ENCODE data around the gene POLE3.

DNA sequence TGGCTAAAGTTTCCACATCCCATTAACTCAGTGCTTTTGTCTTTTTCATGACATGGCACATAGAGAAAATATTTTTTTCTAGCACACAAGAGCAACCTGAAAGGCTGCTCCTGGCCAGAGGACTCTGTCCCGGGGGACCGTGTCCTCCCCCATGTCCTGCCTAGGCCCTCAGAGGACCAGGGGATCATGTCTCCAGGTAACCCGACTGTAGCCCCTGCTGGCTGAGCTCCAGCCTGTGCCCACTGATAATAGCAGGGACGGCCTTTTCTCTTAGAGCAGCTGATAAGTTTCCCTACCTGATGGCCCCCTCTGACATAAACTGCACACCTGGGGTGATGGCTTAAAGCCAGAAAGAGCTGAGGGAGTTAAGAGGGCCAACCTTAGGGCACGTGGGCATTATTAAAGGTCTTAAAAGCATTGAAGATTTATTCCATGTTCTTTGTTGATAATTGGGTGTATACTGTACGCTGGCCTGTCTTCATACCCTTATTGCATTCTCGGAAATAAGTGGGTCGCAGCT is 39.6 kb downstream of the POLE3 start:
- TF ChIP-seq, protein P1, sequence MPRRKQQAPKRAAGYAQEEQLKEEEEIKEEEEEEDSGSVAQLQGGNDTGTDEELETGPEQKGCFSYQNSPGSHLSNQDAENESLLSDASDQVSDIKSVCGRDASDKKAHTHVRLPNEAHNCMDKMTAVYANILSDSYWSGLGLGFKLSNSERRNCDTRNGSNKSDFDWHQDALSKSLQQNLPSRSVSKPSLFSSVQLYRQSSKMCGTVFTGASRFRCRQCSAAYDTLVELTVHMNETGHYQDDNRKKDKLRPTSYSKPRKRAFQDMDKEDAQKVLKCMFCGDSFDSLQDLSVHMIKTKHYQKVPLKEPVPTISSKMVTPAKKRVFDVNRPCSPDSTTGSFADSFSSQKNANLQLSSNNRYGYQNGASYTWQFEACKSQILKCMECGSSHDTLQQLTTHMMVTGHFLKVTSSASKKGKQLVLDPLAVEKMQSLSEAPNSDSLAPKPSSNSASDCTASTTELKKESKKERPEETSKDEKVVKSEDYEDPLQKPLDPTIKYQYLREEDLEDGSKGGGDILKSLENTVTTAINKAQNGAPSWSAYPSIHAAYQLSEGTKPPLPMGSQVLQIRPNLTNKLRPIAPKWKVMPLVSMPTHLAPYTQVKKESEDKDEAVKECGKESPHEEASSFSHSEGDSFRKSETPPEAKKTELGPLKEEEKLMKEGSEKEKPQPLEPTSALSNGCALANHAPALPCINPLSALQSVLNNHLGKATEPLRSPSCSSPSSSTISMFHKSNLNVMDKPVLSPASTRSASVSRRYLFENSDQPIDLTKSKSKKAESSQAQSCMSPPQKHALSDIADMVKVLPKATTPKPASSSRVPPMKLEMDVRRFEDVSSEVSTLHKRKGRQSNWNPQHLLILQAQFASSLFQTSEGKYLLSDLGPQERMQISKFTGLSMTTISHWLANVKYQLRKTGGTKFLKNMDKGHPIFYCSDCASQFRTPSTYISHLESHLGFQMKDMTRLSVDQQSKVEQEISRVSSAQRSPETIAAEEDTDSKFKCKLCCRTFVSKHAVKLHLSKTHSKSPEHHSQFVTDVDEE (CRISPR knock-in tag; IDR thresholded peaks at IDR 0.05) = no peak
- no peak for TF ChIP-seq ZFP30 (CRISPR knock-in tag; IDR thresholded peaks at IDR 0.05)
- TF ChIP-seq, protein P2, sequence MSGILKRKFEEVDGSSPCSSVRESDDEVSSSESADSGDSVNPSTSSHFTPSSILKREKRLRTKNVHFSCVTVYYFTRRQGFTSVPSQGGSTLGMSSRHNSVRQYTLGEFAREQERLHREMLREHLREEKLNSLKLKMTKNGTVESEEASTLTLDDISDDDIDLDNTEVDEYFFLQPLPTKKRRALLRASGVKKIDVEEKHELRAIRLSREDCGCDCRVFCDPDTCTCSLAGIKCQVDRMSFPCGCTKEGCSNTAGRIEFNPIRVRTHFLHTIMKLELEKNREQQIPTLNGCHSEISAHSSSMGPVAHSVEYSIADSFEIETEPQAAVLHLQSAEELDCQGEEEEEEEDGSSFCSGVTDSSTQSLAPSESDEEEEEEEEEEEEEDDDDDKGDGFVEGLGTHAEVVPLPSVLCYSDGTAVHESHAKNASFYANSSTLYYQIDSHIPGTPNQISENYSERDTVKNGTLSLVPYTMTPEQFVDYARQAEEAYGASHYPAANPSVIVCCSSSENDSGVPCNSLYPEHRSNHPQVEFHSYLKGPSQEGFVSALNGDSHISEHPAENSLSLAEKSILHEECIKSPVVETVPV (CRISPR knock-in tag; IDR thresholded peaks at IDR 0.05) = no peak
- TF ChIP-seq, protein P3, sequence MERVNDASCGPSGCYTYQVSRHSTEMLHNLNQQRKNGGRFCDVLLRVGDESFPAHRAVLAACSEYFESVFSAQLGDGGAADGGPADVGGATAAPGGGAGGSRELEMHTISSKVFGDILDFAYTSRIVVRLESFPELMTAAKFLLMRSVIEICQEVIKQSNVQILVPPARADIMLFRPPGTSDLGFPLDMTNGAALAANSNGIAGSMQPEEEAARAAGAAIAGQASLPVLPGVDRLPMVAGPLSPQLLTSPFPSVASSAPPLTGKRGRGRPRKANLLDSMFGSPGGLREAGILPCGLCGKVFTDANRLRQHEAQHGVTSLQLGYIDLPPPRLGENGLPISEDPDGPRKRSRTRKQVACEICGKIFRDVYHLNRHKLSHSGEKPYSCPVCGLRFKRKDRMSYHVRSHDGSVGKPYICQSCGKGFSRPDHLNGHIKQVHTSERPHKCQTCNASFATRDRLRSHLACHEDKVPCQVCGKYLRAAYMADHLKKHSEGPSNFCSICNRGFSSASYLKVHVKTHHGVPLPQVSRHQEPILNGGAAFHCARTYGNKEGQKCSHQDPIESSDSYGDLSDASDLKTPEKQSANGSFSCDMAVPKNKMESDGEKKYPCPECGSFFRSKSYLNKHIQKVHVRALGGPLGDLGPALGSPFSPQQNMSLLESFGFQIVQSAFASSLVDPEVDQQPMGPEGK (CRISPR knock-in tag; IDR thresholded peaks at IDR 0.05; ENCODE audit: borderline replicate concordance) = no peak
- TF ChIP-seq, protein P4, sequence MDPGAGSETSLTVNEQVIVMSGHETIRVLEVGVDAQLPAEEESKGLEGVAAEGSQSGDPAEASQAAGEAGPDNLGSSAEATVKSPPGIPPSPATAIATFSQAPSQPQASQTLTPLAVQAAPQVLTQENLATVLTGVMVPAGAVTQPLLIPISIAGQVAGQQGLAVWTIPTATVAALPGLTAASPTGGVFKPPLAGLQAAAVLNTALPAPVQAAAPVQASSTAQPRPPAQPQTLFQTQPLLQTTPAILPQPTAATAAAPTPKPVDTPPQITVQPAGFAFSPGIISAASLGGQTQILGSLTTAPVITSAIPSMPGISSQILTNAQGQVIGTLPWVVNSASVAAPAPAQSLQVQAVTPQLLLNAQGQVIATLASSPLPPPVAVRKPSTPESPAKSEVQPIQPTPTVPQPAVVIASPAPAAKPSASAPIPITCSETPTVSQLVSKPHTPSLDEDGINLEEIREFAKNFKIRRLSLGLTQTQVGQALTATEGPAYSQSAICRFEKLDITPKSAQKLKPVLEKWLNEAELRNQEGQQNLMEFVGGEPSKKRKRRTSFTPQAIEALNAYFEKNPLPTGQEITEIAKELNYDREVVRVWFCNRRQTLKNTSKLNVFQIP (CRISPR knock-in tag; IDR thresholded peaks at IDR 0.05; ENCODE audit: borderline replicate concordance, low read depth) = no peak
- no peak for TF ChIP-seq TOX (CRISPR knock-in tag; IDR thresholded peaks at IDR 0.05; ENCODE audit: borderline replicate concordance)
- no peak for TF ChIP-seq RARB (CRISPR knock-in tag; IDR thresholded peaks at IDR 0.05)
- TF ChIP-seq ZC3H10 (CRISPR knock-in tag; IDR thresholded peaks at IDR 0.05) = no peak
- TF ChIP-seq ZNF565 (CRISPR knock-in tag; conservative IDR thresholded peaks at IDR 0.05; ENCODE audit: low read depth) = no peak
- no peak for TF ChIP-seq ZNF8 (CRISPR knock-in tag; IDR thresholded peaks at IDR 0.05)

Measured in SK-N-SH treated with all-trans-retinoic acid at 6 μM for 48 hours (cell line).